Lung (tissue), 12 donors: ENCODE results near the gene PALMD. TPM values are rescaled to one million over a fixed set of nuclear protein-coding genes. Genes with fewer than 3 reads are reported as not detected.
A peak's percentile ranks its signal among the peaks of the same experiment; 100 is the strongest.

Source experiments
- ATAC-seq: fragments of 200-7000 bp; cut with Tn5 transposase; one replicate; pipeline ENCODE4 v1.9.1; 2020; ENCODE audit warnings: moderate number of reproducible peaks; ENCODE audit not compliant: insufficient read depth, low FRiP score
- DNase-seq, 3 donors: peaks; one replicate each; pipeline ENCODE4 v3.0.0-alpha.2; 2013 to 2017
- H3K27ac ChIP-seq, 2 donors: one replicate each; pipeline ENCODE4 v1.5.1; 2013; ENCODE audit warnings: mild to moderate bottlenecking in 2 of 2, moderate library complexity in 2 of 2, control low read depth in 1 of 2, inconsistent platforms in 1 of 2, low read depth in 1 of 2, low read length in 1 of 2
- H3K27me3 ChIP-seq, 3 donors: one replicate each; pipeline ENCODE4 v1.5.1; 2013; ENCODE audit warnings: low read length in 2 of 3; ENCODE audit not compliant: control insufficient read depth in 3 of 3, insufficient read depth in 3 of 3
- H3K36me3 ChIP-seq, 4 donors: one replicate each; pipeline ENCODE4 v1.5.1; 2013; ENCODE audit warnings: low read length in 4 of 4, mild to moderate bottlenecking in 1 of 4, moderate library complexity in 1 of 4; ENCODE audit not compliant: control insufficient read depth in 4 of 4, insufficient read depth in 4 of 4
- H3K4me1 ChIP-seq, 5 donors: one replicate each; pipeline ENCODE4 v1.5.1; 2013; ENCODE audit warnings: low read length in 5 of 5, mild to moderate bottlenecking in 2 of 5, moderate library complexity in 1 of 5; ENCODE audit not compliant: control insufficient read depth in 5 of 5, insufficient read depth in 5 of 5
- H3K4me3 ChIP-seq: one replicate; pipeline ENCODE4 v1.5.1; 2013; ENCODE audit warnings: mild to moderate bottlenecking, control low read depth, moderate library complexity
- H3K9ac ChIP-seq, 2 donors: one replicate each; pipeline ENCODE4 v1.5.1; 2013; ENCODE audit warnings: low read length in 2 of 2, control low read depth in 1 of 2; ENCODE audit not compliant: insufficient read depth in 1 of 2
- H3K9me3 ChIP-seq, 4 donors: one replicate each; pipeline ENCODE4 v1.5.1; 2013; ENCODE audit warnings: low read length in 3 of 4, mild to moderate bottlenecking in 1 of 4, moderate library complexity in 1 of 4; ENCODE audit not compliant: control insufficient read depth in 4 of 4, insufficient read depth in 3 of 4
- CTCF ChIP-seq: IDR thresholded peaks from 2 replicates; pipeline ENCODE4 v1.5.1; 2012; ENCODE audit warnings: mild to moderate bottlenecking; ENCODE audit errors: control extremely low read depth, extremely low read depth
- WGBS, 2 donors: extraction: QIAGEN DNeasy Blood & Tissue Kit; methylation state at CpG; one replicate each; pipeline ENCODE4 v1.1.7; 2013; 5-methylcytosine and 5-hydroxymethylcytosine counted together
- polyA plus RNA-seq, 2 donors: library from polyadenylated mRNA; stranded (reverse); fragments of 200-250 nt; gene quantifications; one replicate each; pipeline ENCODE4 v1.2.1, GENCODE V29; 2013
- total RNA-seq, 2 donors: library from RNA; depleted of rRNA in 1 of 2; stranded (reverse); fragments of >200 nt in 1 of 2; gene quantifications; one replicate each; pipeline ENCODE4 v1.2.1, GENCODE V29; 2014 to 2021
- donor health status: control.
- donor health status: control.
- donor health status: Bipolar disorder and iron deficiency.
- donor health status: healthy.
- donor health status: DM: yes; HTN: yes; CAD: no.

PALMD gene
- total and polyA plus RNA-seq, 4 donors, result 10.5 to 32.2 (median 22.0) TPM

GRCh38 chr1:99643021-99643779, 2.7 kb upstream of the PALMD start:
- no peak for TF ChIP-seq CTCF
- Histone ChIP-seq H3K27me3 (no peaks in the 10 kb centered on the region), H3K9ac (no peak overlapping the region), H3K4me3 (no peak overlapping the region), H3K4me1 (peaks cover 0 to 17% (median 4%) of the 10 kb centered on the region in 5 donors), H3K27ac (no peak overlapping the region), H3K9me3 (no peaks in the 10 kb centered on the region), H3K36me3 (no peaks in the 10 kb centered on the region)
- WGBS, 2 donors, result 88 to 95% methylated on average over 1 of the region's 1 CpG
- DNase-seq, result no peak
- ATAC-seq, result no peak

GRCh38 chr1:99644279-99645004, 1.5 kb upstream of the PALMD start:
- Histone ChIP-seq H3K27ac (peak overlapping the region; percentile 64 to 92), H3K9ac (no peak overlapping the region), H3K4me3 (no peak overlapping the region), H3K9me3 (no peaks in the 10 kb centered on the region), H3K27me3 (no peaks in the 10 kb centered on the region), H3K36me3 (no peaks in the 10 kb centered on the region), H3K4me1 (peaks cover 0 to 17% (median 4%) of the 10 kb centered on the region in 5 donors)
- DNase-seq, result peak in 1 of 3 donors; percentile 26
- TF ChIP-seq CTCF, result no peak
- WGBS, 2 donors, result 60 to 67% methylated on average over 2 of the region's 2 CpGs
- ATAC-seq, result no peak

GRCh38 chr1:99645203-99645602, 710 bp upstream of the PALMD start:
- no peaks in the 10 kb centered on the region for H3K27me3 ChIP-seq
- ATAC-seq (peak; percentile 53), DNase-seq (peak; percentile 47 to 80 (median 69))
- TF ChIP-seq CTCF, result no peak
- no peaks in the 10 kb centered on the region for H3K36me3 ChIP-seq
- H3K9me3 ChIP-seq, result no peaks in the 10 kb centered on the region
- peaks cover 3 to 17% (median 4%) of the 10 kb centered on the region in 5 donors for H3K4me1 ChIP-seq
- H3K9ac ChIP-seq, result no peak overlapping the region
- peak overlapping the region in 1 of 2 donors; percentile 92 for H3K27ac ChIP-seq
- WGBS, 2 donors, result 41 to 70% methylated on average over 5 of the region's 5 CpGs
- H3K4me3 ChIP-seq, result no peak overlapping the region
